ENCODE data around the gene ARHGEF26. TPM values are rescaled to one million over a fixed set of nuclear protein-coding genes. Genes with fewer than 3 reads are reported as not detected.
A peak's percentile ranks its signal among the peaks of the same experiment; 100 is the strongest.

ARHGEF26 gene
- polyA plus RNA-seq, 3 donors, result 13.1 to 16.3 (median 14.0) TPM

GRCh38 chr3:154244644-154245043 lies 123.5 kb downstream of the ARHGEF26 start:
- DNase-seq (ENCODE audit: low read depth in 3 of 3, low spot score in 2 of 3), result no peak

- DNase-seq (ENCODE audit: low read depth in 3 of 3, low spot score in 2 of 3), result no peak
Measured at GRCh38 chr3:154247806-154248415, 126.7 kb downstream of the ARHGEF26 start.

- DNase-seq (ENCODE audit: low read depth in 3 of 3, low spot score in 2 of 3), result no peak
Measured at GRCh38 chr3:154250291-154250690, 129.1 kb downstream of the ARHGEF26 start.

GRCh38 chr3:154251610-154252009 lies 130.4 kb downstream of the ARHGEF26 start:
- no peak for DNase-seq (ENCODE audit: low read depth in 3 of 3, low spot score in 2 of 3)

- DNase-seq (ENCODE audit: low read depth in 3 of 3, low spot score in 2 of 3), result peak; percentile 71 to 76 (median 75)
Measured at GRCh38 chr3:154252759-154253638, 131.8 kb downstream of the ARHGEF26 start.

- DNase-seq (ENCODE audit: low read depth in 3 of 3, low spot score in 2 of 3), result no peak
Measured at GRCh38 chr3:154254527-154254926, 133.3 kb downstream of the ARHGEF26 start.

- DNase-seq (ENCODE audit: low read depth in 3 of 3, low spot score in 2 of 3), result no peak
Measured at GRCh38 chr3:154273381-154273780, 152.2 kb downstream of the ARHGEF26 start.

GRCh38 chr3:154274348-154274747 lies 153.2 kb downstream of the ARHGEF26 start:
- no peak for DNase-seq (ENCODE audit: low read depth in 3 of 3, low spot score in 2 of 3)

- DNase-seq (ENCODE audit: low read depth in 3 of 3, low spot score in 2 of 3), result no peak
Measured at GRCh38 chr3:154275292-154275691, 154.1 kb downstream of the ARHGEF26 start.

GRCh38 chr3:154275965-154276364 lies 154.8 kb downstream of the ARHGEF26 start:
- no peak for DNase-seq (ENCODE audit: low read depth in 3 of 3, low spot score in 2 of 3)

- DNase-seq (ENCODE audit: low read depth in 3 of 3, low spot score in 2 of 3), result no peak
Measured at GRCh38 chr3:154280161-154280560, 159.0 kb downstream of the ARHGEF26 start.

- no peak for DNase-seq (ENCODE audit: low read depth in 3 of 3, low spot score in 2 of 3)
Measured at GRCh38 chr3:154285221-154285620, 164.0 kb downstream of the ARHGEF26 start.

- DNase-seq (ENCODE audit: low read depth in 3 of 3, low spot score in 2 of 3), result no peak
Measured at GRCh38 chr3:154290187-154290586, 169.0 kb downstream of the ARHGEF26 start.

- DNase-seq (ENCODE audit: low read depth in 3 of 3, low spot score in 2 of 3), result no peak
Measured at GRCh38 chr3:154294016-154294415, 172.8 kb downstream of the ARHGEF26 start.

- DNase-seq (ENCODE audit: low read depth in 3 of 3, low spot score in 2 of 3), result no peak
Measured at GRCh38 chr3:154301561-154301960, 180.4 kb downstream of the ARHGEF26 start.

GRCh38 chr3:154304116-154304786 lies 183.1 kb downstream of the ARHGEF26 start:
- no peak for DNase-seq (ENCODE audit: low read depth in 3 of 3, low spot score in 2 of 3)

GRCh38 chr3:154304936-154305335 lies 183.7 kb downstream of the ARHGEF26 start:
- DNase-seq (ENCODE audit: low read depth in 3 of 3, low spot score in 2 of 3), result no peak

- DNase-seq (ENCODE audit: low read depth in 3 of 3, low spot score in 2 of 3), result no peak
Measured at GRCh38 chr3:154307363-154307762, 186.2 kb downstream of the ARHGEF26 start.
